Astrocyte (in vitro differentiated cells and primary cell): ENCODE measurements around the gene CASKIN1.

ENCODE experiments used
- CTCF ChIP-seq: IDR thresholded peaks from 2 replicates; pipeline ENCODE4 v1.5.1; 2011; ENCODE audit warnings: low read depth, mild to moderate bottlenecking, inconsistent platforms, low read length, moderate library complexity; ENCODE audit not compliant: insufficient read depth
- EZH2 ChIP-seq: IDR thresholded peaks from 2 replicates; pipeline ENCODE4 v1.6.1; 2012; ENCODE audit warnings: mild to moderate bottlenecking, low read length, inconsistent platforms; ENCODE audit not compliant: insufficient read depth

- TF ChIP-seq CTCF (no peak), EZH2 (no peak)
These were observed 27.0 kb upstream of the CASKIN1 start, which contains the start of gene E4F1 for GRCh38 chr16:2223221-2223941.
